Measurements from ENCODE around the gene NRDC. TPM values are rescaled to one million over a fixed set of nuclear protein-coding genes. Genes with fewer than 3 reads are reported as not detected.

Gene NRDC
- total RNA-seq, 1 experiment from 2014 or later: 182 TPM

DNA sequence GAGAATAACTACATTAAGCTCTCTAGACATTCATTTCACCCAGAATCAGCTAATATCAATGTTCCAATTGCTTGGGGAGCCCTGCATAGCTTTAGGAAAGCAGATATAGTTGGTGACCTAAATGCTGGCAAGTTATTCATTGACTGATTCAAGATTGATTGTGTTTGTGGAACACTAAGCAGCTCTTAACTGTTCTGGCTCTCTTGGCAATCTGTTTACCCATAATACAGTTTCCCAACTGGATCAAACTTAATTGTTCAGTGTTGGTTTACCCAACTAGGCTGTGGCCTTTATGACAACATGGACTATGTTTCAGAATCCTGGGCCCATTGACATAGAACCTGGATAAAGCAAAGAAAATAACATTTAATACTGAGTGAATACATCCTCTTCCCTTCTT lies 83.7 kb downstream of the NRDC start:
- intact Hi-C loops (cut with micrococcal nuclease): no loop called here
- Histone ChIP-seq H3K27ac (ENCODE audit: low read depth, low read length) (no peak overlapping the region), H3K9ac (ENCODE audit: low read length) (no peak overlapping the region), H3K79me2 (ENCODE audit: insufficient read depth, low read length) (no peaks in the 10 kb centered on the region), H3K9me2 (ENCODE audit: insufficient read depth) (no peaks in the 10 kb centered on the region), H2AFZ (ENCODE audit: low read depth, low read length, poor library complexity, severe bottlenecking) (no peak overlapping the region), H4K20me1 (ENCODE audit: insufficient read depth) (peaks cover 3% of the 10 kb centered on the region; the same call in 1 of the 2 replicates), H3K27me3 (ENCODE audit: insufficient read depth, low read length) (no peaks in the 10 kb centered on the region), H3K36me3 (ENCODE audit: control insufficient read depth in 1 of 2, insufficient read depth in 2 of 2, low read length in 2 of 2) (peaks cover 36 to 47% of the 10 kb centered on the region in 2 experiments; a peak in 3 of 4 replicates), H3K9me3 (ENCODE audit: control insufficient read depth in 1 of 2, insufficient read depth in 1 of 2, low read depth in 1 of 2, low read length in 2 of 2) (no peaks in the 10 kb centered on the region), H3K4me2 (ENCODE audit: low read length) (no peak overlapping the region), H3K4me1 (ENCODE audit: control insufficient read depth in 1 of 2, insufficient read depth in 2 of 2, low read length in 2 of 2) (no peaks in the 10 kb centered on the region), H3K4me3 (replicated peaks in 1 of 2; ENCODE audit: low read depth in 1 of 2, low read length in 2 of 2) (no peak overlapping the region)
- no peak for DNase-seq (ENCODE audit: low read depth, low spot score)
- TF ChIP-seq CTCF (IDR thresholded peaks at IDR 0.05 in 2 of 3, conservative IDR thresholded peaks at IDR 0.05 in 1 of 3; ENCODE audit: borderline replicate concordance in 1 of 3, insufficient read depth in 1 of 3, low read depth in 2 of 3, low read length in 2 of 3) (no peak), FOSL1 (IDR thresholded peaks at IDR 0.05; ENCODE audit: low read depth) (no peak), POLR2AphosphoS5 (IDR thresholded peaks at IDR 0.05; ENCODE audit: low read depth, low read length) (no peak), RAD21 (IDR thresholded peaks at IDR 0.05; ENCODE audit: low read depth) (no peak), SP1 (IDR thresholded peaks at IDR 0.05; ENCODE audit: low read depth) (no peak)
- TF ChIP-seq, protein P1, sequence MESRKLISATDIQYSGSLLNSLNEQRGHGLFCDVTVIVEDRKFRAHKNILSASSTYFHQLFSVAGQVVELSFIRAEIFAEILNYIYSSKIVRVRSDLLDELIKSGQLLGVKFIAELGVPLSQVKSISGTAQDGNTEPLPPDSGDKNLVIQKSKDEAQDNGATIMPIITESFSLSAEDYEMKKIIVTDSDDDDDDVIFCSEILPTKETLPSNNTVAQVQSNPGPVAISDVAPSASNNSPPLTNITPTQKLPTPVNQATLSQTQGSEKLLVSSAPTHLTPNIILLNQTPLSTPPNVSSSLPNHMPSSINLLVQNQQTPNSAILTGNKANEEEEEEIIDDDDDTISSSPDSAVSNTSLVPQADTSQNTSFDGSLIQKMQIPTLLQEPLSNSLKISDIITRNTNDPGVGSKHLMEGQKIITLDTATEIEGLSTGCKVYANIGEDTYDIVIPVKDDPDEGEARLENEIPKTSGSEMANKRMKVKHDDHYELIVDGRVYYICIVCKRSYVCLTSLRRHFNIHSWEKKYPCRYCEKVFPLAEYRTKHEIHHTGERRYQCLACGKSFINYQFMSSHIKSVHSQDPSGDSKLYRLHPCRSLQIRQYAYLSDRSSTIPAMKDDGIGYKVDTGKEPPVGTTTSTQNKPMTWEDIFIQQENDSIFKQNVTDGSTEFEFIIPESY (IDR thresholded peaks at IDR 0.05; ENCODE audit: extremely low read depth, insufficient replicate concordance, low read length): no peak
- no TSS peak for BruUV-seq (replicated peaks)
- RAD21 ChIA-PET (ENCODE audit: low non-redundant PET in 1 of 2, low total read pairs in 2 of 2, uncharacterized antibody in 2 of 2, unreplicated experiment in 2 of 2): no interaction called here
- CTCF ChIA-PET: no interaction called here
- ATAC-seq: no peak
- POLR2A ChIA-PET: no interaction called here
